IPS-18c (cell line): ENCODE measurements around the gene GCN1.

Experiments
- H3K4me3 ChIP-seq: 2 replicates; pipeline ENCODE4 v1.7.0; 2013; ENCODE audit warnings: low read depth, mild to moderate bottlenecking, low read length, moderate library complexity; ENCODE audit not compliant: insufficient read depth
- H3K9me3 ChIP-seq: one replicate; pipeline ENCODE4 v1.6.1; 2013; ENCODE audit warnings: mild to moderate bottlenecking, low read length, moderate library complexity; ENCODE audit not compliant: control insufficient read depth, insufficient read depth

Gene GCN1

GRCh38 chr12:120170631-120171030 is 23.9 kb downstream of the GCN1 start:
- Histone ChIP-seq H3K4me3 (no peak overlapping the region), H3K9me3 (no peaks in the 10 kb centered on the region)

DNA sequence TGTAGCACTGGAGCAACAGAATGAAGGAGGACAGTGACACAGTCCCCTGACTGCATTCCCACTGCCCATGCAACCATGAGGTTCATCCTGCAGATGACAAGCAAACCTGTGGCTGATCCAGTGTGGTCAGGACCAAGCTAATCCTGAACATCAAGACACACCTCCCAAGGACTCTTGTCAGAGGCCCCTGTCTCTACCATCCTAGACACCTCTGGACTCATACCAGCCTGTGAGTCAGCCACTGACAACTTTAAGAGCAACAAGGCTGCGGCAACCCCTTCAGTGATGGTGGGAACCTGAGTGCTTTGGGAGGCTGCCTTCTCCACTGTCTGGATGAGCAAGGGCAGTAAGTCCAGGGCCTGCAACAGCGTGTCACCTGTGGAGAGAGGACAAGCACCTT is 24.6 kb downstream of the GCN1 start:
- Histone ChIP-seq H3K9me3 (no peaks in the 10 kb centered on the region), H3K4me3 (no peak overlapping the region)

DNA sequence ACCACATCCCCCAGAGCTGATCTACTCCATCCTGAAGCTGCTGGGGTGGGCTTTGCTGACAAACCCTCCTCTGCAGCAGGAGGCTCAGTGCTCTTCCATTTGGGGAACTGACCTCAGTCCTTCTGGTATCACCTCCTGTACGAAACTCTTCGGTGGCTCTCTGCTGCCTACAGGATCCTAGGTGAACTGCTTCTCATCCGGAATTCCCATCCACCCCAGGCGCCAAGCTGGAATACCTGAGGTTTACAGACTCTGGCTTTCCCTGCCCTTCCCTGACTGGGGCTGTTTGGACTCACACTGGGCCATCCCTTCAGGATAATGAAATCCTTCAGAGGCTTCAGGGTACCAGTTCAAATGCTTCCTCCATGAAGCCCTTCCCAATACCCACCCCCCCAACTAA is 26.2 kb downstream of the GCN1 start:
- H3K4me3 ChIP-seq = no peak overlapping the region
- no peaks in the 10 kb centered on the region for H3K9me3 ChIP-seq

DNA sequence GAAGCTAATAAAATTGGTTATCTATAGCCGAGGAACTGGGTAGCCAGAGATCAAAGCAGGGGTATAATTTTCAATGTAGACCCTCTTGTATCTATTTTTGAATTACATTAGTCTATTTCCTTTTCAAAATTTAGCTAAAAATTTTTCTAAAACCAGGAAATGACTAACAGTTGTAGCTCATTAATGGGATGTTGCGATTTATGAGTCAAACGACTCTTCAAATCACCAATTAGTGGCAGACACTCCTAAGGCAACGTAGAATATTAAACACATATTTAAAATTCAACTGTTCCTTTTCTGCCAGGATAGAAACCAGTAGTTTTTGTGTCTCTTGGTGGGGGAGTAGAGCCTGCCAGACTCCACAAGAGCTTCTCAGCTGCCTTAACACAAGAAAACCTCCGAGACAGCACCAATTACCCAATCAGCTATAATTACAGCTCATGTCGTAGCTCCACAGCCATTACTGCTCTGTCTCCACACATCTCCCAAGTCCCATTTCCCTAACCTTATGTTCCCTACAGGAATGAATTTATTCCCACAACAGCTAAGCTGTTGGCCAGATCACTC is 26.9 kb downstream of the GCN1 start:
- H3K9me3 ChIP-seq = no peaks in the 10 kb centered on the region
- no peak overlapping the region for H3K4me3 ChIP-seq

GRCh38 chr12:120164293-120164692 is 30.2 kb downstream of the GCN1 start:
- H3K9me3 ChIP-seq = no peaks in the 10 kb centered on the region
- no peak overlapping the region for H3K4me3 ChIP-seq

DNA sequence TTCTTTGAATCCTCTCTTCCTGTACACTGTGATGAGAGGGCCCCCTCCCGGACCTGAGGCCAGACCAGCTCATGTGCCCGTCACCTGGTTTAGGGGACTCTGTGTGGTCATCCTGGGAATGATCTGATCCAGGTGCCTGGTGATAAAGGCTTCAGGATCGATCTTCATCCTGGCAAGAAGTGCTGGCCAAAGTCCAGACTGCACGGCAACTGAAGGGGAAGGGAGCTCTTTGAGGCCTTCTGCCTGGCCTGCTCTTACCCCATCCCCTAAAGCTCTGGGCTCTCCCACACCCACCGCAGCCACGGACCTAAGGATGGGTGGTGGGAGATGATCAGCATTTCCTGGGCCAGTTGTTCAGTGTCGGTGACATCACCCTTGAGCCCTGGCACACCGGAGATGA is 31.8 kb downstream of the GCN1 start:
- Histone ChIP-seq H3K4me3 (no peak overlapping the region), H3K9me3 (no peaks in the 10 kb centered on the region)

- H3K9me3 ChIP-seq = no peaks in the 10 kb centered on the region
- no peak overlapping the region for H3K4me3 ChIP-seq
These were observed 32.7 kb downstream of the GCN1 start for GRCh38 chr12:120161852-120162251.

- Histone ChIP-seq H3K9me3 (no peaks in the 10 kb centered on the region), H3K4me3 (no peak overlapping the region)
These were observed 34.8 kb downstream of the GCN1 start for GRCh38 chr12:120159509-120160237.

GRCh38 chr12:120158351-120158750 is 36.2 kb downstream of the GCN1 start:
- Histone ChIP-seq H3K4me3 (no peak overlapping the region), H3K9me3 (no peaks in the 10 kb centered on the region)

DNA sequence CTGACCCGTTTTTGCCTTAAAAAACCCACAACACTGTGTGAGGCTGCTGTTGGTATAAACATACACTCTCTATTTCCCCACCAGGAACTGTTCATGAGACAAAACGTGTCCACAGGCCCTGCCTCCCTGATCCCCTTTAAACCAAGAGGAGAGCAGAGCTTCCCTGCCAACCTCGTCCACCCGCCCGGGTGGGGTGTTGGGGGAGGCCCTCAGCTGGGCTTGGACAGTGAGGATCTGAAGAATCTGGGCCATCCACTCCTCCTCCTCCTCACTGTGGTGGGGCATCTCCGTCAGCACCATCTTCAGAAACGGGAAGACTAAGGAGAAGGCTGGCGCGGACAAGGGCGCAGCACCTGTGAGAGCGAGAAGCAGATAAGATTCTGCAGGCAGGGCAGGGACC is 36.8 kb downstream of the GCN1 start:
- Histone ChIP-seq H3K4me3 (no peak overlapping the region), H3K9me3 (no peaks in the 10 kb centered on the region)

DNA sequence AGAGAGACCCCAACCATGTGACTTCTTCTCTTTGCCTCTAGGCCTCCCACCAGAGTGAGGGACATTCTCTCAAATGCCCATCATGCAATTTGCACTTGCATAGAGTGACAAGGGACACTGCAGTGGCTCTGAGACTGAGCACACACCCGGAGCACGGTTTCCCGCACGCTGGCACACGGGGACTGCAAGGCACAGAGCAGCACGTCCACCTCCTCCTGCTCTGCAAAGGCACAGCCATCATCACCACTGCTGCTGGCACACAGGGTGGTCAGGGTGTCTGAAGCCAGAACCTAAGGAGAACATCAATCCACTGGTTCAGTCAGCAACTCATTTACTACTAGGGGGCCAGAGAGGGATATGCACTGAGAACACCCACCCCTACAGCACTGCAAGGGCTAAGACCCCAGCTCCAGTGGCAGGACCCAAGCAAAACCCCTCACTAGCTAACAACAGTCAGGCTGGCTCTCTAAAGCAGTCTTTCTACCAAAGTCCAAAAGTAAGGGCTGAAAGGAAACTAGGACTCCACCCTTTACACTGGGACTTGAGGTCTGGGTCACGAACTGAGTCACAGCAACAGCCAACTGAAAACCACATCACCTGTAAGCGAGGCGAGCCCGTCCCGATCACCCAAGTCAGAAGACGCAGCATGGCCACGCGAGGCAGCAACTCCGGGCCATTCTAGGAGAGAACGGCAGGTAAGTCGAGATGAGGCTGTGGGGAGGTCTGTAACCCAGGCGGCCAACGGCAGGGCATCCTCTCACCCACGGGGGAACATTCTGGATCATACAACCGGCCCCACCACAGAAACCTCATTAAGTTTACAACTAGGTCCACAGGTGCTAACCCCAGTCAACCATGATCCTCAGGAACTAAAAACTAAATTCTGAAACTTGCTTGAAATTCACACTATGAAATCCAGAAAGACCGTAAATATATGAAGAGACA is 37.9 kb downstream of the GCN1 start:
- H3K9me3 ChIP-seq = no peaks in the 10 kb centered on the region
- no peak overlapping the region for H3K4me3 ChIP-seq

- H3K4me3 ChIP-seq = no peak overlapping the region
- no peaks in the 10 kb centered on the region for H3K9me3 ChIP-seq
These were observed 39.4 kb downstream of the GCN1 start for GRCh38 chr12:120155072-120155471.

DNA sequence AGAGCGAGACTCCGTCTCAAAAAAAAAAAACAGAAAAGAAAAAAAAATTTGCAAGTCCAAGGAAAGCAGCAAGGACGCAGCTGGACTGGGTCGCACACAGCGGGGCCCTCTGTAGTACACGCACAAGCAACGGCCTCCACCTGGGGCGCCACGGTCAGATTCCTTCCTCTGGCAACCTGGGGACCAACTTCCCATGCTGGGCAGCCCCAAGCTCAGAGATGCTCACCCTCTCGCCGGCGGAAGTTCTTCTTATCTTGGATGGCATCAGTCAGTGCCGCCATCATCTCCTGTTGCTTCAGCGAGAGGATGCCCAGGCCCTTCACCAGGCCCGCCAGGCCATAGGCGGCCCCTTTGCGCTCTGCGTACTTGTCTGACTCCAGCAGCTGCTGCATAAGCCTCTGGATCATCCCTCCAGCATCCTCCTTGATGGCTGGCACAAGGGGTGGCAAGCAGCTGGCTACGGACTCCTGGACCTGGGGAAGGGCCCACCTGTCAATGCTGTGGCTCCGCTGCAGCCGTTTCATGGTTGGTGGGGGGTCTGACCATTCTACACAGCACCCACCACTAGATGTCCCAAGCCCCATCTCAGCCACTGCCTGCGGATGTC is 43.5 kb downstream of the GCN1 start:
- no peaks in the 10 kb centered on the region for H3K9me3 ChIP-seq
- H3K4me3 ChIP-seq = no peak overlapping the region

- H3K9me3 ChIP-seq = peaks cover 2% of the 10 kb centered on the region
- H3K4me3 ChIP-seq = no peak overlapping the region
These were observed 46.5 kb downstream of the GCN1 start for GRCh38 chr12:120148011-120148410.

DNA sequence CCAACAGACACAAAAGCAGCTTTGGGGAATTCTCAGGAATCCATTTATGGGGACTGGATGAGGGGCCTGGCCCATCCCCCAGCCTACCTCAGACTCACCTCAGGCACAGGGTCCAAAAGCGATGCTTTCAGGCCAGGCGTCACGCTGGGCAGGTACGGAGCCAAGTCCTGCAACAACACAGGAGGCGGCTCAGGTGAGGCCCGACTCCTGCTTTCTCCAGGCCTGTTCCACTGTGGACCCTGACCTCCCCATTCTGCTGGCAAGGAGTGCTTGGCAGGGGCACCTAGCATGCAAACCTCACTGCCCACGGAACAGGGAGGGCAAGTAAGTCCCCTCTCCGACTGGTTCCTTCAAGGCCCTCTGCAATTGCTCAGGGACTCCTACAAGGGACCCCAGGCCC is 49.4 kb downstream of the GCN1 start:
- H3K9me3 ChIP-seq = peaks cover 2% of the 10 kb centered on the region
- H3K4me3 ChIP-seq = no peak overlapping the region

GRCh38 chr12:120144215-120144614 is 50.3 kb downstream of the GCN1 start:
- no peak overlapping the region for H3K4me3 ChIP-seq
- H3K9me3 ChIP-seq = peaks cover 2% of the 10 kb centered on the region

- peaks cover 2% of the 10 kb centered on the region for H3K9me3 ChIP-seq
- no peak overlapping the region for H3K4me3 ChIP-seq
These were observed 52.2 kb downstream of the GCN1 start for GRCh38 chr12:120142231-120142877.
